ENCODE measurements around the gene TAL1.

GRCh38 chr1:47190857-47191256, 41.2 kb downstream of the TAL1 start:
- TF ChIP-seq POLR2A (IDR thresholded peaks at IDR 0.05; ENCODE audit: insufficient read depth in 1 of 2, low read depth in 2 of 2, low read length in 2 of 2) (no peak), YY1 (IDR thresholded peaks at IDR 0.05; ENCODE audit: insufficient read depth, insufficient replicate concordance, low read depth, low read length) (no peak), JUNB (CRISPR knock-in tag; IDR thresholded peaks at IDR 0.05; ENCODE audit: borderline replicate concordance) (no peak)
